ENCODE data around the gene NUDT2.
"Not testable (repeated sequence)": the region's sequence is repeated elsewhere in the genome, so short reads cannot be mapped to it uniquely, and the experiment has no call there.

The NUDT2 gene

DNA sequence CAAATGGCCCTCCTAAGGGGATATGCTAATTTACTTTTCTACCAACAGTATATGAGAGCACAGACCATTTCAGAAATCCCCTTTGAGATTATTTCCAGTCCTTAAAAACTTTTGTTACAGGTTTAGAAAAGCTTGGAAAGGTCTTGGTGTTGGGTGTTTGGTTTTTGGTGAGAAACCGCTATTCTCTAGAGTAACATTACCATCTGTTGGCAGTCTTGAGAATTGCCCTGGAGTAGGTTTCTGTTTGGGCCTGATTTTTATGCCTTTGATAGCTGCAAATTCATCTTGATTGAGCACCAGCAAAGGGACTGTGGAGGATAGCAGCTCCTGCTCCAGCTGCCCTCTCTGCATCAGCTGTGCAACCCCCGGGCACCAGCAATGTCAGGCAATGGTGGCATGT is 8.0 kb downstream of the NUDT2 start:
- DNase-seq, result no peak

DNA sequence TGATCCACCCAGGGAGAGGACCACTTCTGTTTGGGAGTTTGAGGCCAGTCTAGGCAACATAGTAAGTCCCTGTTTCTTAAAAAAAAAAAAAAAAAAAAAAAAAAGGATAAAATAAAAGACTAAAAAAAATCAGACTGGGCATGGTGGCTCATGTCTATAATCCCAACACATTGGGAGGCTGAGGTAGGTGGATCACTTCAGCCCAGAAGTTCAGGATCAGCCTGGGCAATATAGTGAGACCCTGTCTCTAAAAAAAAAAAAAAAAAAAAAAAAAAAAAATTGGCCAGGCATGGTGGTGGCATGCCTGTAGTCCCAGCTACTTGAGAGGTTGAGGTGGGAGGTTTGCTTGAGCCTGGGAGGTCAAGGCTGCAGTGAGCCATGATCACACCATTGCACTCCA is 8.7 kb downstream of the NUDT2 start:
- DNase-seq, result not testable (repeated sequence)

GRCh38 chr9:34338665-34339385 is 9.5 kb downstream of the NUDT2 start:
- DNase-seq, result no peak

GRCh38 chr9:34341659-34342295 is 12.4 kb downstream of the NUDT2 start:
- no peak for DNase-seq

DNA sequence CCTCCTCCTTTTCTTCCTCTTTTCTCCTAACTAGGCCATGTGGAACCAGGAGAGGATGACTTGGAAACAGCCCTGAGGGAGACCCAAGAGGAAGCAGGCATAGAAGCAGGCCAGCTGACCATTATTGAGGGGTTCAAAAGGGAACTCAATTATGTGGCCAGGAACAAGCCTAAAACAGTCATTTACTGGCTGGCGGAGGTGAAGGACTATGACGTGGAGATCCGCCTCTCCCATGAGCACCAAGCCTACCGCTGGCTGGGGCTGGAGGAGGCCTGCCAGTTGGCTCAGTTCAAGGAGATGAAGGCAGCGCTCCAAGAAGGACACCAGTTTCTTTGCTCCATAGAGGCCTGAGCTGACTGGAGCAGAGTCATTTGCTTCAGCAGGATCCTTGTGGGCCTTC is 13.7 kb downstream of the NUDT2 start:
- DNase-seq, result no peak

GRCh38 chr9:34343605-34344004 is 14.2 kb downstream of the NUDT2 start:
- DNase-seq, result no peak

GRCh38 chr9:34346873-34347799 is 17.8 kb downstream of the NUDT2 start:
- no peak for DNase-seq

GRCh38 chr9:34347800-34348158 is 18.4 kb downstream of the NUDT2 start:
- DNase-seq, result no peak

DNA sequence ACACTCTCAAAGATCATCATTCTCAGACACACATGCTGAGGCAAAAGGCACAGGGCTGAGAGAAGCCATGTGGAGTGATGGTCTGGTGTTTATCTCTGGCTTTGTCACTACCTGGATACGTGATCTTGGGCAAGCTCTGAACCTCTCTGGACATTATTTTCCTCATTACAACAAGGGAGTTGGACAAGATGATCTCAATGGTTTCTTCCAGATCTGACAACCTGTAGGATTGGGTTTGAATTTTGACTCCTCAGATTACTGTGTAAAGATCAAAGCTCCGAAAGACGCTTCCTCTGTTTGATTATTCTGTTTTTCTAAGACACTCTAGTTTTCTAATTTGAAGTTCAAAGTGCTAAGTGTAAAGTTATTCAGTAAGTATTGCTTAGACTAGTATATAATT is 20.0 kb downstream of the NUDT2 start:
- DNase-seq, result no peak

GRCh38 chr9:34352122-34352652 is 22.8 kb downstream of the NUDT2 start:
- DNase-seq, result not testable (repeated sequence)

DNA sequence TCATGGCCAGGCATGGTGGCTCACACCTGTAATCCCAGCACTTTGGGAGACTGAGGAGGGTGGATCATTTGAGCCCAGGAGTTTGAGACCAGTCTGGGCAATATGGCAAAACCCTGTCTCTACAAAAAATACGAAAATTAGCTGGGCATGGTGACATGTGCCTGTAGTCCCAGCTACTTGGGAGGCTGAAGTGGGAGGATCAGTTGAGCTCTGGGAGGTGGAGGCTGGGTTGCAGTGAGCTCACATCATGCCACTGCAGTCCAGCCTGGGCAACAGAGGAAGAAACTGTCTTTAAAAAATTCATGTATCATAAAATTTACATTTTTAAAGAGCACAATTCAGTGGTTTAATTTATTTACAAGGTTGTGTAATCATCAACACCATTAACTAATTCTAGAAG is 23.6 kb downstream of the NUDT2 start:
- not testable (repeated sequence) for DNase-seq

- DNase-seq, result no peak
Measured at GRCh38 chr9:34362614-34363214, 33.3 kb downstream of the NUDT2 start.

- DNase-seq, result no peak
Measured at GRCh38 chr9:34363619-34364351, 34.4 kb downstream of the NUDT2 start.

DNA sequence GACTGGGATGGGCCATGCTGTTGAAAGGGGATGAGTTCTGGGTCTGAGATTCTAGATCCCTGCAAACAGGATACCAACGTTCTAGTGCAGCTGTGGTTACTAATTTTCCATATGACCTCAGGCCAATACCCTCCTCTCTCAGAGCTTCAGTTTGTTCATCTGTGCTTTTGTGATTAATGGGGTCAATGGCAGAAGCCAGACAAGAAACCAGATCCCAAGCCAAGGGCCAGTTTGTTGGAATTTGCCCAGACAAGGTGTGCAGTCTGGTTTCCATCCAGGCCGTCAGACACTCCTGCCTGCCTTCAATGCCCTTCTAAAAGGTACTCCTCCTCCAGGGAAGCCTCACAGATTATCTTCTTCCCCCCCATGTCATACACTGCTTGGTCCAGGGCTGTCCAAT is 35.9 kb downstream of the NUDT2 start:
- DNase-seq, result no peak

DNA sequence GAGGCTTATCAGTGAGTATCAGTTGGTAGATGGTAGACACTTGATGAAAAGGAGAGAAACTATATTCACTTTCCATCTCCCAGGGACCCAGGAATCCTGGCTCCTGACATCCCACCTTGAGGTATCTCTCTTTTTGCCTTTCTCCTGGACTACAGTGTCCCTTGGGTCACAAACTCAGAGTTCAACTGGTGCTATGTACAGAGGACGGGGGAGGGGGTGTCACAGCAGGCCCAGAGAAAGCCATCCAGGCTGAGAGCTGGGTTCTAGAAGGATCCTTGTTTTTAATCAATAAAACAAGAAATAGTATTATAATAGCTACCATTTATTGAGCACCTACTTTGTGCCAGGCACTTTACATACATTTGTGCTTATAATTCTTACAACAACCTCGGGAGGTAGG is 37.0 kb downstream of the NUDT2 start:
- DNase-seq, result no peak

DNA sequence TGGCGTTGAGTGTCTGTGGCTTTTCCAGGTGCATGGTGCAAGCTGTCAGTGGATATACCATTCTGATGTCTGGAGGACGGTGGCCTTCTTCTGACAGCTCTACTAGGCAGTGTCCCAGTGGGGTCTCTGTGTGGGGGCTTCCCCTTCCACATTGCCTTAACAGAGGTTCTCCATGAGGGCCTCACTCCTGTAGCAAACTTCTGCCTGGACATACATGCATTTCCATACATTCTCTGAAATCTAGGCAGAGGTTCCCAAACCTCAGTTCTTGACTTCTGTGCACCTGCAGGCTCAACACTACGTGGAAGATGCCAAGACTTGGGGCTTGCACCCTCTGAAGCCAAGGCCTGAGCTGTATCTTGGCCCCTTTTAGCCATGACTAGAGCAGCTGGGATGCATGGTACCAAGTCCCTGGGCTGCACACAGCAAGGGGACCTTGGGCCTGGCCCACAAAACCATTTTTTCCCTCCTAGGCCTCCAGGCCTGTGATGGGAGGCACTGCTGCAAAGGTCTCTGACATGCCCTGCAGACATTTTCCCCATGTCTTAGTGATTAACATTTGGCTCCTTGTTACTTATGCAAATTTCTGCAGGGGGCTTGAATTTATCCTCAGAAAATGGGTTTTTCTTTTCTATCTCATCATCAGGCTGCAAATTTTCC is 38.5 kb downstream of the NUDT2 start:
- not testable (repeated sequence) for DNase-seq

GRCh38 chr9:34368796-34369195 is 39.4 kb downstream of the NUDT2 start:
- DNase-seq, result not testable (repeated sequence)

DNA sequence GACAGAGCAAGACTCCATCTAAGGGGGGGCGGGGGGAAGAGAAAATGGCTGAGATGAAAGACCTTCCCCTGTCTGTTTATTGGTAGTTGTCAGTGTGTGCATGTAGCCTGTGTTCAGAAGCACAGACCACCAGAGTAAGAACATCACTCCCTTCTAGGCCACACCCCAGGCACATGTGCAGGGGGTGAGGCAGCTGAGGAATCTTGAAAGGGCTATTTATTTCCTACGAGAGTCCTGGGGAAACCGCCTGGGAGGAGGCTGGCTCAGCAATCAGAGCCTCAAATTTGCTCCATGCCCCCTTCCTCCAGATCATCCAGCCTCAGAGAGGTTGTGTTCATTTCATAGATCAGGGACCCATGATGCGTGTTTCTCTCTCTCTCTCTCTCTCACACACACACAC is 40.3 kb downstream of the NUDT2 start:
- DNase-seq, result no peak

DNA sequence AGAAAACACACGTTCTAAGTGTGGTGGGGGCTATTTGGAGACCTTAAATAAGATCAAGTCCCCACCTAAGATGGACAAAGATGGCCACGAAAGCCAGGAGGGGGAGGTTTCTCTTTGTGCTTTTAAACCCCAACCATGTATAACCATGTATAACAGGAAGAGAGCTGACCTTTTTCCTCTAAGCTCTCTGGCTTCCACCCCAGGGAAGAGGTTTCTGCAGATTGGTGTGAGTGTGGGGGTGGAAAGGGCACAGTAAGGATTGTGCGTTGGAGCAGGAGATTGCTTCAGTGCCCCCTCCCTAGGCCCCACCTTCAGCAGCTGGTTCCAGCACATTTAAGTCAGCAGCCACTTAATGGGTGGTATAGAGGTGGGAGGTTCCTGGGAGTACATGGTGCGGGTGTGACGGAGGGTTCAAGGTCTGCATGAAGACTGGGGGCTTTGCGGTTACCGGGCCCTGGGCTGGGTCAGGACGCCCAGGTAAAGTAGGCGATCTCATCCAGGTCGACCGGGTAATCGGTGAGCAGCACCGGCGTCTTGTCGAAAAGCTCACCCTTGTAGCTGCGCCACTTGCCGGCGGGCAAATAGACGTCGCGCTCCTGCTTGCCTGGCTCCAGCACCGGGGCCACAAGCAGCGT is 41.1 kb downstream of the NUDT2 start:
- no peak for DNase-seq

DNA sequence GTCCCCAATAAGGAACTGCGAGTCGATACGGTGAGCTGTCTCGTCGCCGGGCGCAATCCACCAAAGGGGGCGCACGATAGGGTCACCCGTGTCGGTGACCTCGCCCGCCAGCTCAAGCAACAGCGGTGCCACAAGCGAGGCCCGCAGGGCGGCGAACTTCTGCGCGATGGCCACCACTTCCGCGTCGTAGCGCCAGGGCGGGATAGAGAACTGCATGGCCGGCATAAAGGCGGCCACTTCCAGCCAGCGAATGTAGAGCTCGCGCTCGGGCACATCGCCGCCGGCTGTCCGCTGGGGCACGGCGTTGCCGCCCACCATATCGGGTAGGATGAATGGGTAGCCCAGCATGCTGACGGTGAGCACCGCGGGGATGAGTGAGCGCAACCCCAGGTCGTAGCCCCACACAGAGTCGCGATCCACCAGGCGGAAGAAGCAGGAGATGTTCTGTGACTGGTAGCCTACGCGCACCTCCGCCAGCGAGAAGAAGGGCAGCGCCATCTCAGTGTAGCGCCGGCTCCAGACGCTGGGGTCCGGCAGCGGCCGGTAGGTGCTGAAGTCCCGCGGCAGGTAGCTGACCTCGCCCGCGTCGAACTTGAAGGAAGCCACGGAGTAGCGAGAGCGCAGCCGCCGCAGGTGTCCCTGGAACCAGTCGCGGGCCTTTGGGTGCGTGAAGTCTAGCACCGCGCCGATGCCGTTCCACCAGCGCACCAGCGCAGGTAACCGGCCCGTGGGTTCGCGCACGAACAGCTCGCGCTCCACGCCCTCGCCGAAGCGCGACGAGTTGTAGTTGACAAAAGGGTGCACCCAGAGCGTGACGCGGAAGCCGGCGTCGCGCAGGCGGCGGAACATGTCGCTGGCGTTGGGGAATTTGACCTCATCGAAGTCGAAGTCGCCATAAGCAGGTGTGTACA is 41.9 kb downstream of the NUDT2 start:
- no peak for DNase-seq
